Fibroblast of peridontal ligament (primary cell): ENCODE results near the gene DNMT3A.

Source experiments
- DNase-seq: peaks from one replicate; pipeline ENCODE4 v3.0.0-alpha.2; 2010; ENCODE audit errors: extremely low read depth

The DNMT3A gene

DNA sequence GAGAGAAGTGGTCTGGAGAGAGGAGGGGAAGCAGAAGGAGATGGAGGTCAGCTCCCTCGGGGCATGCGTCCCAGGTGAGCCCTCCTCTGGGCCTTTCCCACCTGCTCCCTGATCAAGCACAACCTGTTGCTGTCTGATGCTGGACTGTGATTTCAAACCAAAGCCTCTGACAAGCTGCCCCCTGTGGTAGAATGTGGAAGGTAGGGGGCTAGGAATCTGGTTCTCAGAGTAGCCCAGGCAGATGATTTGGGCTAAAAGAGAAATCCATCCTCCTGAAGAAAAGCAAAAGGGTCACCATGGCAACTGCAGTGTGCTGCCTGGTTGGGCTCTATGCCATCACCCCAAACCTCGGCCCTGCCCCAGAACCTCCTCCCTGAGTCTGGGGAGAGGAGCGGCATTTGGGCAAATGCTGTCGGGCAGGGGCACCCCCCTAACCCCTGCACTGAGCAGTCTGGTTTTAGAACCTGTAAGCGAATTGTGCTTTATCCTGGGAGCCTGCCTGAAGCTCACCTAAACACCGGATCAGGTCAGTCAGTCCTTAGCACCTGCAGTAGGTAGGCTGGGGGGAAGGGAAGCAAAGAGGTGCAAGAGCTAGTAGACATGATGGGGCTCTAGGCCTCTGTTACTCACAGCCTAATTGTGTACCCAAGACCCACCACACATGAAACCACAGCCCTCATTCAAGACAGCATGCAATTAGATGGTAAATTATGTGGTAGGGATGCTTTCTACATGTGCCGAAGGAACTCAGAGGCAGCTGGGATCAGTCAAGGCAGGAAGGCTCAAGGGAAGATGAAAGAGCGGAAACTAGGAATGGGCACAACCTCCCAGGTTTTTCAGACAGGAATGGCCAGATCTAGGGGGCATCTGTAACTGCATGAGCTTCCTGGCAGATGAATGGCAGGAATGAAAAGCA, 83.5 kb downstream of the DNMT3A start:
- DNase-seq: no peak

DNA sequence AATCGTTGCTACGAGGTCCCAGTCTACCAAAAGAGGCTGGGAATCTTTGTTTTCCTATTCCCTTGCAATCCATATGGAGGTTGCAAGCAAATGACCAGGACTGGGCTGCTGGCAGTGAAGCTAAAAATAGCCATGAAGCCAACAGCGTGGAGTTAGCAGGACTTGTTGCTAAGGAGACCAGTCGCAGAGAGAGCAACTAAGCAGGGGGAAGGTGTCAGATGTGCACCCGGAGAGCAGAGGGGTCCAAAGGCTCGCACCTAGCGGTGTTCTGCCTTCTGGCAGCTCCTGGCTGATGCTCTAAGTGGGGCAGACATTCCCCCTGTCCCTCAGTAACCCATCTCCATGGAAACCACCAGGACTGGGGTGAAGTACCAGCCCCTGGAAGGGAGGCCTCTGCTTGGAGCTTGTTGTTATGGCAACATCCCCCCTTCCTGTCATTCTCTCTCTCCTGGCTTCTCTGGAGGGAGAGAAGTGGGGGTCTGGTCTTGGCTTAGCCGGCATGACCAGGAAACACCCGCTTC, 84.6 kb downstream of the DNMT3A start:
- peak; percentile 70 for DNase-seq

DNA sequence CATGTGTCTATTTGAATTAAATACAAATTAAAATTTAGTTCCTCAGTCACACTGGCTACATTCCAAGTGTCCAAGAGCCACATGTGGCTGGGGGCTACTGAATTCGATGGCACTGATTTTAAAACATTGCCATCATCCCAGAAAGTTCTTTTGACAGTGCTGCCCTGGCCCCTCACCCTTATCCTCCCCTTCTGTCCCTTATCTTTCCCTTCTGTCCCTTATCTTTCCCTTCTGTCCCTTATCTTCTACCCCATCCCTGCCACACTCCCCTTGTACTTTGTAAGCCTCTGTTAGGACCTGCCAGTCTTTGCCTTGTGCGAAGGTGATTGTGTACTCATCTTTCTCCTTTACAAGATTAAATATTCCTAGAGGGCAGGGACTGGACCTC, 85.2 kb downstream of the DNMT3A start:
- no peak for DNase-seq

DNA sequence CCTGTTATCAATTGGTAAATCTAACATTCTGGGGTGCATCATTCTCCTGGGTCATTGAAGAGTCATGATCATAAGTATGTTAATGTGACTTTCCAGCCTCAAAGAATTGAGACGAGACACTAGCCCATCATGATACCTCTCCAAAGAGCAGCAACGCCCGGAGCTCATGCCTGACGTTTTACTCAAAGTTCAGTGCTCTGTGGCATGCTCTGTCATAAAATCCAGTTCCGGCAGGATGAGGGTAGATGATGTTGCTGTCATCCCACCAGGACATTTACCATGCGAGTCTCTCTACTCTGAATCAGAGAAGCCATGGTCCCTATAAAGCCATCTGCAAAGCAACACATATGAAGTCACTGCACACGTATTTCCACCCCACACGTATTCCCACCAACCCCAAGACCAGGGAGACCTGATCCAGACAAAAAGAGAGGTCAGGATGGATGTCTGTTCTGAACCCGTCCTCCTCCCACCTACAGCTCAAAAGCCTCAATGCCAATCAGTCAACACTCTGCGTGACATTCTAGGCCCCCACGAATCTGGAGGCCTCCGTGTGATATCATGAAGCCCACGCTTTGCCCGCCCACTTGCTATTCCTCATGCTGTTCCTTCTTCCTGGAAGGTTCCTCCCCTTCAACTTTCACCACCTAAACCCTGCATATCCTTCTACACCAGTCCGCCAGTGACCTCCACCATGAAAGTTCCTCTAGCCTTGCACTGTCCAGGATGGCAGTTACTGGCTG, 85.8 kb downstream of the DNMT3A start:
- DNase-seq: no peak

DNA sequence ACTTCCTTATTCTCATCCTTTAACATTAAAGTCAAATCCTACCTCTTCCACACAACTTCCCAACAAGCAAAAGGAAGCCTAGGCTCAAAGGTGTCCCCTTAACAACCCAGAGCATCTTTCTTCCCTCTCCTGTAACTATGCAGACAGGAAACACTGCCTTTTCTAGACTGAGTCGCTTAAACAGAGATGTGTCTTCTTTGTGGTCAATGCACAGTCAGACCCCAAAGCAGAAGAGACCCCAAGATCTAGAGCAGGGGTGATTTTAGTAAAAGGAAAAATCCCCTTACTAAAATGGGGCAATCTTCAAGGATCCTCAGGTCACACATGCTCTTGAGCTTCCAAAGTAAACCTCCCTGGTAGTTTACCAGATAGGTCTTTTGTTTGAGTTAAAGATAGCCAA, 86.8 kb downstream of the DNMT3A start:
- no peak for DNase-seq

DNA sequence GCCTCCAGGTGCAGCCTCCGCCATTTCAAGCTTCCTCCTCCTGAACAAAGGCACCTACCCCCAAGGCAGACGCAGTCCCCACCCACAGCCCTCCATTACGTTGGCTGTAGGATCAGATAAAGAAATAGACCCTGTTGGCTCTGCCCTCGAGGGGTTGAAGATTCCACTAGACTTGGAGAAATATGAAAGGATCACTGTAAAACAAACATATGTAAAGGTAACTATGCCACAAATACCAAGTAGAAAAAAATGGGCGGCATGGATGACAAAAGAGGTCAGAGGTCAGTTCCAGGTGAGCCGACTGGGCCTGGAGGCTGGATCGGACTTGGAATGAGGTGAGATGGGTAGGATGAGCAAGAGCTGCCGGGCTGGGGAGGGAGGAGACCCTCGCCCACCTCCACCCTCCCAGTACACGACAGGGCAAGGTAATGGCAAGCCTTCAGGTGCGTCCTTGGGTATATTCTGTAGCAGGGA, 88.5 kb downstream of the DNMT3A start:
- DNase-seq: no peak

DNA sequence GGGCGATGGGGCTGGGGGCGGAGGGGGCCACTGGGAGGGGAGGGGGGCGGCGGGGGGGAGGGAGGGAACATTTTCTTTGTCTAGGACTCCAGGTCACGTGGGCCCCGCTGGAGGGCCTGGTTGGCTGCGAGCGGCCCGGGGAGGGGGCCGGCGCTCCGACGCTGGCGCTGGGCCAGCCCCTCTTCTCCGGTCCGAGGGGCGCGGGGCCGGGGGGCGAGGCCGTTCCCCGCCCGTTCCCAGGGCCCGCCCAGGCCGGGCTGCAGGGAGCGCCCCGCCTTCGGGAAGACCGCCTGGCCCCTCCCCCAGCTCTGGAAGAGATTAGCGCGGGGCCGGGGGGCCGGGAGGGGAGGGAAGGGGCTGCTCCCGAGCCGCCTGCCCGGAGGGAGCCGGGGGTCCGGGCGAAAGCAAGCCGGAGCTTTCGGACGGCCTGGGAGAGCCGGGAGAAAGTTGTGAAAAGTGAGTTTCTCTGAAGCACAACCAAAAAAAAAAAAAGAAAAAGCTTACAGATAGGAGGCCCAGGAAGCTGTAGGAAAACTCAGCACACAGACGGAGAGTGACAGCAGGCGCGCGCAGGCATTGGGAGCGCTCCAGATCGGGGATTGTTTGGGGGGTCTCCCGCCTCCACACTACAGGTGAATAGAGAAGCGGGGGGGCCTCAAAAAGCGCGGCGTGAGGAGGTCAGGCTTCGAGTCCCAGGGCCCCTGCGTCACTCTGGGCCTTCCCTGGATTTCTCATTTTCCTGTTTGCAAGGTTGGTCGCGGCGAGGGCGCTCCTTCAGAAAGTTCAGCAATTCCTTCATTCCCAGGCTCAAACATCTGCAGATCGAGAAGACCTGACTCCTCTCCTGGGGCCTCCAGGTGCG, 89.2 kb downstream of the DNMT3A start:
- DNase-seq: peak; percentile 51

DNA sequence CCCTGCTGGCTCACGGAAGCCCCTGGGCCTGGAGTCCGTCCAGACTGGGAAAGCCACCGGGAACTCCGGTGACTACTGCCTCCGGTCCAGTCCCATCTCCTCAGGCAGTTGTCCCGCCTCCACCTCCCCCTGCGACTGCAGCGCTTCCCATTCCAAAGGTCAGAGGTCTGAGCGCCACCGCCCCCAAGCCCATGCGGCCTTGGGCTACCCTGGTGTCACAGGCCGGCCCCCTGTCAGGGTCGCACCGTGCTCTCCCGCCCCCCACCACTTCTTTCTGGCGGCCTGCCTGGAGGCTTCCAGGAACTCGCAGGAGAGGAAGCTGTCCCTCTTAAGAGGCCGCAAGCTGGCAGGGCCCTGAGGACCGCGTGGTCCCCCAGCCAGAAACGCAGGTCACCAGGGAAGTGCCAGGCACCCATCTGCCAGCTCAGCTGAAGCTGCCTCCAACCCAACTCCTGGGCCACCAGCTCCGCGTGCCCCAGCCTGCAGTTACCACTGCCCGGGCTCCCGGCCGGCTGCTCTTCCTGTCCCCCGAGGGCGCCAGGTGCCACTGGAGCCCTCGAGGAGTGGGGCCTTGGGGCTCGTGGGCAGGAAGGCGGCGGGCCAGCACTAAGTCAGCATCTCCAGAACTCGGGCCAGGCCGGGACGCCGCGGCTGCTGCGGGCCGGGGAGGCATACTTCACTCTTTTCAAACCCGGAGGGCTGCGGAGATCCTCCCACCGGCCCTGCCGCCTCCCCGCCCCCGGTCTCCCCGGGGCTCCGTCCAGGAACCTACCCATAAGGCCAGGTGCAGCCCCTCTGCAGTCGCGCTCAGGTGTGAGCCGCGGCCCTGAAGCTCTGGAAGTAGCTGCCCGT, 90.1 kb downstream of the DNMT3A start:
- no peak for DNase-seq

DNA sequence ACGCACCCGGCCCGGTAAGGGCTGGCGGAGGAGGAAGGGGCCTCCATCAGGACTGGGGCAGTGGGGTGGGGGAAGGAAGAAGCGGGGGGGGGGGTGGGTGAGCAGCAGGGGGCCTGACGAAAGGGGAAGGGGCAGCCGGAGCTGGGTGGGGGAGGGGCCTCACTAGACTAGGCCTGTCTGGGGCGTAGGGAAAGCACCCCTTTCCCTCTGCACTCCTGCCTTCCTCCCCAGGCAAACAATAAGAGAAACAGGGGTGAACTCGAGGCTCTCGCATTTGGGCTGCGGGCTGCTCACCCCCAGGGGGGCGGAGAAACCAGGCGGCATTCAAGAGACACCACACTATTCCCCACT, 90.7 kb downstream of the DNMT3A start:
- no peak for DNase-seq

DNA sequence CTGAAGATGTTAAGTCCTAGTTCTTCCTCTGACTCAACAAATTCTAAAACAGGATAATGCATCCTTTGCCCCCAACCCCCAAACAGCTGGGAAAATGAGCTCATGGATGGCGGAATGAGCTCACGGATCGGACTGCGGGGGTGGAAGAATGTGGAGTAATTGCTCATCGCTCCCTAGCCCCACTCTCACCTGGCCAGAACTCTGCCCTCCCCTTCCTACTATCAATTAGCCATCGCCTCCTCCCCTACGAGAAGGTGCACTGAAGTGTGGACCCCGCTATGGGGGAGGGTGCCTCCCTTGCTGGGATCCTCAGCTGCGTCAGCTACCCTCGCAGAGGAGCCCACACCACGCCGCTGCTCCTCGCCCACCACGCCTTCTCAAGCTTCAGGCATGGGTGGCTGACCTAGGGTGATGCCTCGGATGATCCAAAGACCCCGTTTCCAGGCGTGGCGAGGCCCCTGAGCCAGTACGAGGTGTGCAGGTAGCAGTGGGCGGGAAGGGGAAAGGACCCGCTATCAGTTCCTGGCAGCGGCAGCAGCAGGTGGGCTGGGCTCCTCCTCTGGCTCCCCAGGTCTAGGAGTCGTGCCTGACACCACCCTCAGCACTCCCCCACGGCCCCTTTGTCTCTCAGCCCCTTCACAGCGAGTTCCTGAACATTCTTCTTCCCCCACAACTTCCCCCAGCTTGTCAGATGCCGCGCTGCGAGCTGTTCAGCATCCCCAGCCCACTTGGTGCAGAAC, 91.2 kb downstream of the DNMT3A start:
- DNase-seq: peak; percentile 24

DNA sequence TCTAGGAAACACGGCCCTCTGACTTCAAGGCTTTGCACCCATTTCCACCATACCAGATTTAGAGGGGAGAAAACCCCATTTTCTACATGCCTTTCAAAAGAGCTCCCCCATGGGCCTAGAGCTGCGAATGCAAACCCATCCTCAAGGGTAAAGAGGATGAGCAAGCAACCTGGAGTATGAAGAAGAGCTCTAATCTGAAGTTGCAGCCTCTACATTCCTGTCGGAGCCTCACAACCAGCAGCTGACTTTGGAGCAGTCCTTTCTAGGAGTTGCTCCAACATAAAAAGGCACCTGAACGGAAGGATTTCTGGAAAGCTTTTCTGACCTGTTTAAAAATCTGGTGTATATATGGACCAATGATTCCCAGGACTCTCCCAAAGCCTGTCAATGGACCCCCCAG, 91.9 kb downstream of the DNMT3A start:
- no peak for DNase-seq

DNA sequence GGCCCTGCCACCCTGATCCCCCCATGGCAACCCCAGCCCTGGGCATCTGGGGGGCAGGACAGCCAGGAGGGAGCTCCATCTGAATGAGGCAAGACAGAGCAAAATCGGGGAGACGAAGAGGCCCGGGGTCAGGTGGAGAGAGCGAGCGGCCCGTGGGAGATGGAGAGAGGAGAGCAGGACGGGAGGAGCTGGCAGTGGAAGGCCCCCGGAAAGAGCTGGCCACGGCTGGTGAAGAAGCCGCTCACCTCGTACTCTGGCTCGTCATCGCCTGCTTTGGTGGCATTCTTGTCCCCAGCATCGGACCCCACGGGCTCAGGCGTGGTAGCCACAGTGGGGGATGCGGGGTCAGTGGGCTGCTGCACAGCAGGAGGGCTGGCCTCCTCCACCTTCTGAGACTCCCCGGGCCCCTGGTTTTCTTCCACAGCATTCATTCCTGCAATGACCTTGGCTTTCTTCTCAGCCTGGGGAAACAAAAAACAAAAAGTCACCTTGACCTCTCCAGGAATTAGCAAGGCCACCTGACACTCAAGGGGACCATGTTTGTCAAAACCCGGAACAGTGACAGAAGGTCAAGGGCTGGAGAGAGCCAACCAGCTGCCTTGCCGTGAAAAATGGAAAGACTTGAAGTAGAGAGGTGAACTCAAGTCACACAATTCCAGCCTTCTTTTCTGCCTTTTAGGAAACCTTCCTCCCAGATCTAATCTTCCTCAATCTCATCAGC, 93.8 kb downstream of the DNMT3A start:
- no peak for DNase-seq

DNA sequence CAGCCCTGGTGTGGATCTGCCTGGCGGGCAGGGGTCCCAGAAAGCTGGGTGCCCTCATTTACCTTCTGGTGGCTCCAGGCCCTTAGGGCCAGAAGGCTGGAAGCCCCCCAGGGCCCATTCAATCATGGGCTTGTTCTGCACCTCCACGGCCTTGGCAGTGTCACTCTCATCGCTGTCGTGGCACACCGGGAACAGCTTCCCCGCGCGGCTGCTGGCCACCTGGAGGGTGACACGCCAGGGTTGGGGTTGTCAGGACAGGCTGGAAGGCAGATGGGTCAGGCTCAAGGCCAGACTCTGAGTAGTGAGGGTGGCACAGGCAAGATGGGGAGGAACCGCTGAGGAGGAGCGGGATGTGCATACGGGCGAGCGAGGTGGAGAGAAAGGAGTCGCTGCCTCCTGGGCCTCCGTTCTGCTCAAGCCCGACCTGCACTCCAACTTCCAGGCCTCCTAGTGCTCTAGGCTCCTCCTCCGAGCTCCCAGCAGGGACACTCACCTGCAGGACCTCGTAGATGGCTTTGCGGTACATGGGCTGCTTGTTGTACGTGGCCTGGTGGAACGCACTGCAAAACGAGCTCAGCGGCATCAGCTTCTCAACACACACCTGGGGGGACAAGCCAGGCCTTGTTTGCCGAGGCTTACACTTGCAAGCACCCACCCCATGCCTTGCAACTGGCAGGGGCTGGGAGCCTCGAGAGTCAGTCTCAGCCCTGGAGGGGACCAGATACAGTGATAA, 95.0 kb downstream of the DNMT3A start:
- DNase-seq: no peak

DNA sequence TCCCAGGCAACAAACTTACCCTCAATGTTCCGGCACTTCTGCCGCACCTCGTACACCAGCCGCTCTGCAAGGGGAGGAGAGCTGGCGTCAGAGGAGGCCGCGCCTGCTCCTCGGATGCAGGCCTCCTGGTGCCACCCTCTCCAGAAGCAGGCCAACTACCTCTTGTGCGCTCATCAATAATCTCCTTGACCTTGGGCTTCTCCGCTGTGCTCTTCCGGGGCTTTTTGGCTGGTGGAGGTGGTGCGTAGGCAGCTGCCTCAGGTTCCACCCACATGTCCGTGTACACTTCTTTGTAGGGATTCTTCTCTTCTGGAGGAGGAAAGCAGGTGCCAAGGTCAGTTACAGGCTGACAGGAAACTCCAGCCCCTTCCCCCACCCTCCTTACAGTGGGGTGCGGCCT, 95.7 kb downstream of the DNMT3A start:
- no peak for DNase-seq

DNA sequence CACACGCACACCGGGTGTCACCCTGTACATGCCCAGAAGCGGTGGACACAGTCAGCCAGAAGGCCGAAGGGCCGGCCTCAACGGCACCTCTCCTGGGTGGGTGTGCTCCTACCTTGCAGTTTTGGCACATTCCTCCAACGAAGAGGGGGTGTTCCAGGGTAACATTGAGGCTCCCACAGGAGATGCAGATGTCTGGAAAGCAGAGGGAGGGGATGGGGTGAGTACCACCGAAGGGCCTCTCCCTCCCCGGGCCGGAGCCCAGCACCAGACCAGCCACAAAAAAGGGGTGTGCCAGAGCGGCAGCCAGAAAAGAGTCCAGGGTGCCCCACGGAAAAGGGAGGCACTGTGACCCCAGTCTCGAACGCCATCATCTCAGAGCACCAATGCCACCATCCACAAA, 96.6 kb downstream of the DNMT3A start:
- DNase-seq: no peak

DNA sequence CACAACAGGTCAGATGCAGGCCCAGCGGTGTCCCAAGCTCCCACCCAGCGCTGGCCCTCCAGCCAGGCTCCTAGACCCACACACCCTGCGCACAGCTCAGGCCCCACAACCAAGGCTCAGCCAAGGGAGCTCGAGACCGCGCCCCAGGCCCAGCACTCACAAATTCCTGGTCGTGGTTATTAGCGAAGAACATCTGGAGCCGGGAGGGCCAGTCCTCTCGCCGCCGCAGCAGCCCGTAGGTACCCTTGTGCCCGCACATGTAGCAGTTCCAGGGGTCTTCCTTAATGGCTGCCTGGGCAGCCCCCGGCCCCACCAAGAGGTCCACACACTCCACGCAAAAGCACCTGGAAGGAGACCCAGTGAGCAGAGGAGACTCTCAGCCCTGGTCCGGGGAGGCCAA, 97.7 kb downstream of the DNMT3A start:
- no peak for DNase-seq

DNA sequence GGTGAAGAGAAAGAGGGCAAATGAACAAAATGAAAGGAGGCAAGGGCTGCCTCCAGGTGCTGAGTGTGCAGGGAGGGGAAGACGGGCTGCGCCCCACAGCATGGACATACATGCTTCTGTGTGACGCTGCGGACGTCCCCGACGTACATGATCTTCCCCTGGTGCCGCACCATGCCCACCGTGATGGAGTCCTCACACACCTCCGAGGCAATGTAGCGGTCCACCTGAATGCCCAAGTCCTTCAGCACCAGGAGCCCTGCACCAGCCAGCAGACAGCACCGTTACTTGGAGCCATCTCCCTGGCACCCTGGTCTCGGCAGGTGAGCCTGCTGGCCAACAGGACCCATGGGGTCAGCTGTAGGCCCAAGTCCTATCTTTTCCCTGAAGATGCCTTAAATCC, 100.3 kb downstream of the DNMT3A start:
- no peak for DNase-seq

DNA sequence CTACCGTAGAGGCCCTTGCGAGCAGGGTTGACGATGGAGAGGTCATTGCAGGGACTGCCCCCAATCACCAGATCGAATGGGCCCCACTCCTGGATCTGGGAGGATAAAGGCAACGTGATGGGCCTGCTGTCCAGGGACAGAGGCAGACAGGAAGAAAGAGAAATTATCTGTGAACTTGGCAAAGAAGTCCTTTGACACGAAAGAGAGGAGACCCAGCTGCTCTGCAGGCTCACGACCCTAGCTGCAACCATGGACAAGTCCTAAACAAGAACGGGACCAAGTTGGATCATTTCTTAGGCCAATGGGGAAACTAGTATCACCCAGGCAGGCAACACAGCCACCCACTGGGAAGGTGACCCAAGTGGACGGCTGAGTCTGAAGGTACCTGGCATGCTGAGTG, 101.1 kb downstream of the DNMT3A start:
- no peak for DNase-seq

DNA sequence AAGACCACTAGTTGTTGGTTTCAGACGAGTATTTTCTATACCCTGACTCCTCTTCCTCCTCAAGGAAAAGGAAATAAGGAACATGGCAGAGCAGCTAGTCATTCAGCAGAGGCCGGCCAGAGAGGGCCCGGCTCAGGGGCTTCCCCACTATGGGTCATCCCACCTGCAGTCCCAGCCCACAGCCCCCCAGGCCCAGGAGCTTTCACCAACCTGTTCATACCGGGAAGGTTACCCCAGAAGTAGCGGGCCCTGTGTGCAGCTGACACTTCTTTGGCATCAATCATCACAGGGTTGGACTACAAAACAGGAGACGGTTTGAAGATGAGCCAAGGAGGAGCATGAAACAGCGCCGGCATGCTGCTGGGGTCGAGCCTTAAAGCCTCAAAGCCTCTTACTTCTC, 102.8 kb downstream of the DNMT3A start:
- no peak for DNase-seq
